GM21526 (cell line): Measurements from ENCODE around the gene OR51L1.

Source experiments
- ATAC-seq: cut with Tn5 transposase; IDR thresholded peaks from one replicate; pipeline ENCODE4 v1.9.1; 2021; ENCODE audit warnings: moderate library complexity; ENCODE audit not compliant: unreplicated experiment, low FRiP score

OR51L1 gene

GRCh38 chr11:5046226-5046625, 51.6 kb downstream of the OR51L1 start, which contains the start of gene OR52J3:
Gene OR52J3 (plus strand): TSS chr11:5046526. CDS start chr11:5046526, 0 bp downstream.
- ATAC-seq, result no peak

GRCh38 chr11:5046754-5047330, 52.2 kb downstream of the OR51L1 start:
- no peak for ATAC-seq
